ENCODE measurements around the gene TARBP1.
"Not testable (repeated sequence)": the region's sequence is repeated elsewhere in the genome, so short reads cannot be mapped to it uniquely, and the experiment has no call there.

The TARBP1 gene

DNA sequence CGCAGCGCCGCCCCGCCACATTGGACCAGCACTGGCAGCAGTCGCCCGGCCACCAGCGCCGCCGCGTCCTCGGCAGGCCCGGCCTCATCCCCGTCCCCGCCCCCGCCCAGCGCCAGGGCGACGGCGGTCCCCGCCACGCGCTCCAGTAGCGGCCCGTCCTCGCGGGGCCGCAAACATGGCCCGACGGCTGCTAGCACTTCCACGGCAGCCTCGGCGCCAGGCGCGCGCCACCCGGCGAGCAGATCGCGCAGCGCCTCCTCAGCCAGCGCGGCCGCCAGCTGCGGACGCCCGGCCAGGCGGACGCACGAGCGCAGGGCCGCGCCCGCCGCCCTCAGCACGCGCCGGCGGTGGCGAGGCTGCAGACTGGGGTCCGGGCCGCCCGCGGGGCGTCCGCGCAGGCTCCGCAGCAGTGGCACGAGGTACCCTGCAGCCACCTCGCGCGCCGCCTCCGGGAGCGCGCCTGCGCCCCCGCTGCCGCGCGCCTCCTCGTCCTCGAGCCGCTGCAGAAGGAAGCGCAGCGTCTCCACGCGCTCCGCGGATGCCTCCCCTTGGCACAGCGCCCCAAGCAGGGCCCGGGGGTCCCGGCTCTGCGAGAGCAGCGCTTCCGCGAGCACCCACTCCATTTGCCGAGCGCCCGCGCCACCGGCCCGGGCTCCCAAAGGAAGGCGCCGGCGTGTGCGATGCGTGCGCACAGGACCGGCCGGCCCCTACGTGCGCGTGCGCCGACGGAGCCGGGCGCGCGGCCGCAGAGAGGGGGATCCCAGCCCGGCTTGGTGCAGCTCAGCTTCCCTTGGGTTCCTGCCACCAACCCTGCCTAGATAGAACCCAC is at the start of gene TARBP1:
Gene TARBP1 (minus strand): TSS at position 699 of the 829 bp plus-strand sequence. CDS start 76 bp downstream, at position 623.
- H3K4me3 ChIP-seq (ENCODE audit: low read depth, low read length): peak within 1 kb of the TSS; percentile 77
- DNase-seq (ENCODE audit: low read depth): peak; percentile 38

DNA sequence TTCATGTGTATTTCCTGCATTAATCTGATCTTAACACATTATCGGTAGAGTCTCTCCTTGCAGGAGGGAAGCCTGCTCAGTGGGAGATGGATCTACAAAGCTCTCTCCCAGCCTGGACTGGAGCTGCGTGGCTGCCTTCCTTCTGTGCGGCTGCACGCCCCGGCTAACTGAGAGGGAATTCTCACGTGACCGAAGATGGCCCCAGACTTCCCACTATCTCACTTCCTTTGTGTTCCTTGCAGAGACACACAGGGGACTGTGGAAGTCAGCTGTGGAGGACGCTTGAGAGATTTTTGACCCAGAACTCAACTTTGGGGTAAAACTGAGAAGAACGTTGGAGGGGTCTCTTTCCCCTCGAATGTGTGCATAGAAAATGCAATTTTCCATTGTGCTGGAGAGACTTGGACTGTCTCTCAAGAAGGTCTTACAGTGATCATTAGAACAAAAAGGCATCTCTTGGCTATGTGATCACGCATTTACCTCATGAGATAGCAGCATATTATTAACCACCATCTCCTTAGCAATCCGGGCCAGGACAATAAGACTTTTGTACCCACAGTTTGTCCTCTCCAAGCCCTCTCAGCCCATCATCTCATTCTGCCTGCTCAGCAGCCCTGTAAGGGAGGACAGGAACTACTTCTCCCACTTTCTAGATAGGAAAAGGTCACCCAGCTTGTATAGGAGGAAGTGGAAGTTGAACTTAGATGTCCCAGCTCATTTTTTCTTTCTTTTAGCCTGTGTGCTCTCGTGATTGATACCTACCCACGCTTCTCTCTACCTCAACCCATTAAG is 49.3 kb upstream of the TARBP1 start:
- no peak for DNase-seq (ENCODE audit: low read depth)
- H3K4me3 ChIP-seq (ENCODE audit: low read depth, low read length): no peak overlapping the region

- DNase-seq (ENCODE audit: low read depth): no peak
- no peak overlapping the region for H3K4me3 ChIP-seq (ENCODE audit: low read depth, low read length)
These were observed 48.4 kb upstream of the TARBP1 start for GRCh38 chr1:234527346-234527745.

DNA sequence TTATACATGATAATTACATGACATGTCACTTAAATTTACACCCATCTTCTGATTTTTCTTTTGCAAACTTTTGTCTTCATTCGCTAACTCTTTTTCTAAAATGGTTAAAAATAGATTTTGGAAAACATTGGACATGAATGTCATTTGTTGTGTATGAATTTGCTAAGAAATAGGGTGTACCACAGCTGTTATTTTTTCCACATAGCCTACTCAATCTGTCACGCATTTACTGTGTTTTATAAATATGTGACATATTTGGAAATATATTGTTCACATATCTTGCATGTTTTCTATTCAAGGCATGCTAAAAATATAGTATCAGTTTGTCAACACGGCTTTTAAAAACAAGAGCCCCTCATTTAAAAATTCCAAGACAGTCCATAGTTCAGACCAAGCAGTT is 47.9 kb upstream of the TARBP1 start:
- DNase-seq (ENCODE audit: low read depth): no peak

DNA sequence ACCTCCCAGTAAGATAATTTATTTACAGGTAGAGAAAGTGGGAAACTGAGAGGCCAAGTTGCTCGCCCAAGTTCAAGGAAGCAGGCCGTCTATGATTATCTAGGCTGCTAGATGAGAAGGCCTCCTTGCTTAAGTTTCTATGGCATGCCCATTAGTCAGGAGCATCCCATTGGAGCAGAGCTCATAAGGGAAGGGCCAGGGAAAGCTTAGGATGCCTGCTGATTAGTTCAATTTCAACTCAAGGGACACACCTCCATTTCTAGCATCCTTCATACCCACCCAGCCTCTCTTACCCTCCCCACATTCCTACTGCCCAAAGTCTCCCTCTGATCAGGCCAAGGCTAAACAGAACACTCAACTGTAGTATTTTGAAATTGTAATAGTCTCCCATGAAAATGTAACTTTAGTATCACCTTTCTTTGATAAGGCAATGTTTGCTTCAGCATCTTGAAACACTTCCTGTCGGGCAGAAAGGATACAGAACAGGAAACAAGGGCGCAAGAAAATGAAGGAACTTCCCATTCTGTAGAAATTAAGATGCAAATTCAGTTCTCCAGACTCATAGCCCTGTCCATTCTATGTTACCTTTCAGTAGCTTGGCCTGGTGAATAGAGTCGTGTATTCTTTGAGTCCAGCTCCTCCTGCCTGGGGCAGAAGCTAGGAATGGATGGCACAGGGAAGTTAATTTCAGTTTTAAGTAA is 46.3 kb upstream of the TARBP1 start:
- no peak for DNase-seq (ENCODE audit: low read depth)
- no peak overlapping the region for H3K4me3 ChIP-seq (ENCODE audit: low read depth, low read length)

More for the DNA sequence above, 47.9 kb upstream of the TARBP1 start:
- H3K4me3 ChIP-seq (ENCODE audit: low read depth, low read length): no peak overlapping the region

- no peak for DNase-seq (ENCODE audit: low read depth)
- H3K4me3 ChIP-seq (ENCODE audit: low read depth, low read length): no peak overlapping the region
These were observed 42.9 kb upstream of the TARBP1 start for GRCh38 chr1:234521836-234522235.

DNA sequence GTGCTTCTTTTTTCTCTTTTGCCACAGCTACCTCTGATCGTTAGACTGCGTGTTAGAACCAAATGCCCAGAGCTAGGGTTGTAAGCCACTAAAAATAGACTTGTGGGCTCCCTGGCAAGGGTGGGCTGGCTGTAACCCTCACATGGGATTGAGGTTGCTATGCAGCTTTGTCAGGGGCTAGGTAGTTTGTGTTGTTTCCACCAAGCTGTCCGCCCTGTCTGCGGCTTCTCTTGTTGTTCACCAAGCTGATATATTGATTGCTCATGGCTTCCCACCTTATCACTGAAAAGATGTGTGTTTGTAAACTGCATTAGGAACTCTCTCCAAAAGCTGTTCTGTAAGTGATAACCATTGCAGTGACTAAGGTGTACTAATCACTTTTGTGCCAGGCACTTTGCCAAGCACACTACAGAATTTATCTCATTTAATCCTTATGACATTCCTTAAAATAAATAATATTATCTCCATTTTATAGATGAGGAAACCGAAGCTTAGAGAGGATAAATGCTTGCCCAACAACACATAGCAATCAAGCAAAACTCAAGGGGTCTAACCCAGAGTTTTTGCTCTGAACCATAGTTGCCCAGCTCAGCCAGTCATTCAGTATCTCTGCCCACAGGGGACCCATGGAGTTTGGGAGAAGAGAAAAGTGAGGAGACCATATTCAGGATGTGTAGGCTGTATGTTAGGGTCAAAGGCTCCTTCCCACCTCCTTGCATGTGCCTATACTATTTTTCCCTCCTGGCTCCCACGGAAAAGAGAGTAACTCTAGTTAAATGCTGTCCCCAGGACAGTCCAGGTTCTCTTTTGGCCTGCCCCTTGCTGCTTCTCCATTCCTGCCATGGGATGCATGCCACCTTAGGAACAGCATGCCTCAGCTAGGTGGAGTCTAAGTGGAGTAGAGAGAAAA is 42.2 kb upstream of the TARBP1 start:
- no peak overlapping the region for H3K4me3 ChIP-seq (ENCODE audit: low read depth, low read length)
- no peak for DNase-seq (ENCODE audit: low read depth)

GRCh38 chr1:234519506-234519905 is 40.5 kb upstream of the TARBP1 start:
- DNase-seq (ENCODE audit: low read depth): no peak
- no peak overlapping the region for H3K4me3 ChIP-seq (ENCODE audit: low read depth, low read length)

DNA sequence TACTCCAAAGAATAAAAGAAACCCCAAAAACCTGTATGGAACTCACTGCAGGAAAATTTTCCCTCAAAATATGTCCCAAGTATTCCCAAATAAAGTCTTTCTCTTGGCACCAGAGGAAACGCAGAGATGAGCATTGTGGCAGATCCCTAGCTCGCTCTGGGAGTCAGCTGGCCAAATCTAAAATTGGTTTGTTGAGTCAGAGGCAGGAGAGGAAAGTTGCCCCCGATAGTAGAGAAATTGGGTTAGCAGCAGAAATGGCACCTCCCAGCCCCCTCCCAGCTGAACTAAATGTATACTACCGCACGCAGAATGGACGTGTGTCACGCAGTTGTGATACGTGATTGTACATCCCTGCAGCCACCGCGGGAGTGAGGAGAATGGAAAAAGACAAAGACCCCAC is 39.9 kb upstream of the TARBP1 start:
- no peak for DNase-seq (ENCODE audit: low read depth)
- H3K4me3 ChIP-seq (ENCODE audit: low read depth, low read length): no peak overlapping the region

DNA sequence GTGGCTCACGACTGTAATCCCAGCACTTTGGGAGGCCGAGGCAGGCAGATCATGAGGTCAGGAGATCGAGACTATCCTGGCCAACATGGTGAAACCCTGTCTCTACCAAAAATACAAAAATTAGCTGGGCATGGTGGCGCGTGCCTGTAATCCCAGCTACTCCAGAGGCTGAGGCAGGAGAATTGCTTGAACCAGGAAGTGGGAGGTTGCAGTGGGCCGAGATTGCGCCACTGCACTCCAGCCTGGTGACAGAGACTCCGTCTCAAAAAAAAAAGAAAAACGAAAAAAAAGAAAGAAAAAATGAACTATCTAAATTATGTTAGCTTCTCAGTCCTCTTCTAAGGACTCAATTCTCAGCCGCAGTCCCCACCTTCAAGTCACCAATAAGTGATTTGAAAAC is 39.1 kb upstream of the TARBP1 start:
- H3K4me3 ChIP-seq (ENCODE audit: low read depth, low read length); DNase-seq (ENCODE audit: low read depth): not testable (repeated sequence)

GRCh38 chr1:234517110-234517802 is 38.3 kb upstream of the TARBP1 start:
- DNase-seq (ENCODE audit: low read depth): no peak
- no peak overlapping the region for H3K4me3 ChIP-seq (ENCODE audit: low read depth, low read length)

GRCh38 chr1:234515821-234516241 is 36.9 kb upstream of the TARBP1 start:
- no peak for DNase-seq (ENCODE audit: low read depth)
- no peak overlapping the region for H3K4me3 ChIP-seq (ENCODE audit: low read depth, low read length)

DNA sequence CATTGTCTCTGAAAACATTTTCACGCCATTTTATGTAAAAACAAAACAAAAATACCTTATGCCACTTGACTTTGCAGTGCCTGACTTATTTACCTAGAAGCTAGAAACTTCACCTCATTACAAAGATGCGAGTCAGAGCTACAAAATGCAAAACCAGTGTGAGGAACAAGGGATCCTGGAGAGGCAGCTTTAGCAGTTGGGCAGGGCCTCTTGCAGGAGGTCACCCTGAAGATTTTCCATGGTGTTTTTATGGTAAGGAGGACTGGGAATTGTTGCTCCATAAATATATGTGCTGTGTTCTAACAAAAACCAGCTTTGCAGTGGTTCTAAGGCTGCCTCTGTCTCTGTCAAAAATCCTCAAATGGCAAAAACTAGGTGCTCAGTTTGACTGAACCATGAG is 36.4 kb upstream of the TARBP1 start:
- no peak overlapping the region for H3K4me3 ChIP-seq (ENCODE audit: low read depth, low read length)
- no peak for DNase-seq (ENCODE audit: low read depth)

DNA sequence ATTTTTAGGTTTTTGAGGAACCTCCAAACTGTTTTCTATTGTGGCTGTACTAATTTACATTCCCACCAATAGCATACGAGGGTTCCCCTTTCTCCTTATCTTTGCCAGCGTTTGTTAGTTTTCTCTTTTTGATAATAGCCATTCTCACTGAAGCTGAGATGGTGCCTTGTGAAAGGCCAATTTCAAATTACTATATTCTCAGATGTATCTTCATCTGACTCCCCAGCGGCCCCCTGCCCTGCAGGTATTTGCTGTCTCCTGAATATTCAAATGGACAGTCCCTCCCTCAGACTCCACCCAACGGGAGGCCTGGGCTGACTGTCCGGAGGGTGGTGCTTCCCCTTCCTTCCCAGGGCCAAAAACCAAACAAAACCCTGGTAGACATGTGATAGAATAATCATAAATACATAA is 33.5 kb upstream of the TARBP1 start:
- DNase-seq (ENCODE audit: low read depth): no peak
- H3K4me3 ChIP-seq (ENCODE audit: low read depth, low read length): no peak overlapping the region

GRCh38 chr1:234509457-234510328 is 30.7 kb upstream of the TARBP1 start:
- no peak for DNase-seq (ENCODE audit: low read depth)
- H3K4me3 ChIP-seq (ENCODE audit: low read depth, low read length): no peak overlapping the region

GRCh38 chr1:234507626-234508387 is 28.8 kb upstream of the TARBP1 start:
- DNase-seq (ENCODE audit: low read depth): no peak
- H3K4me3 ChIP-seq (ENCODE audit: low read depth, low read length): no peak overlapping the region

- no peak for DNase-seq (ENCODE audit: low read depth)
- H3K4me3 ChIP-seq (ENCODE audit: low read depth, low read length): no peak overlapping the region
These were observed 28.1 kb upstream of the TARBP1 start for GRCh38 chr1:234507089-234507488.
